Spleen (tissue), 7 donors: Measurements from ENCODE around the gene BMP15.
A peak's percentile ranks its signal among the peaks of the same experiment; 100 is the strongest.

Experiments
- POLR2AphosphoS5 ChIP-seq, 3 donors: sonication (generic); formaldehyde crosslinking; IDR thresholded peaks; one replicate each; pipeline ENCODE4 v1.5.1; 2017; ENCODE audit warnings: antibody characterized with exemption in 3 of 3
- TF ChIP-seq, protein P1 (sequence below), 11 experiments: fragments of 200-600 bp in 7 of 11; fragments of 450-650 bp in 4 of 11; sonication (generic) in 4 of 11; IDR thresholded peaks in 8 of 11; conservative IDR thresholded peaks in 3 of 11; 1 replicate in 7 of 11; 2 replicates in 4 of 11; pipeline versions ENCODE4 v1.4.0 to v1.8.0; 2016 to 2021; ENCODE audit warnings: antibody characterized with exemption in 11 of 11, inconsistent platforms in 4 of 11, mild to moderate bottlenecking in 1 of 11
- donor health status: DM: no; HTN: no; CAD: no; lungs with moderate emphysema.
- donor health status: DM: no; HTN: no; CAD: no.
- donor health status: DM: no; HTN: no; CAD: no.

DNA sequence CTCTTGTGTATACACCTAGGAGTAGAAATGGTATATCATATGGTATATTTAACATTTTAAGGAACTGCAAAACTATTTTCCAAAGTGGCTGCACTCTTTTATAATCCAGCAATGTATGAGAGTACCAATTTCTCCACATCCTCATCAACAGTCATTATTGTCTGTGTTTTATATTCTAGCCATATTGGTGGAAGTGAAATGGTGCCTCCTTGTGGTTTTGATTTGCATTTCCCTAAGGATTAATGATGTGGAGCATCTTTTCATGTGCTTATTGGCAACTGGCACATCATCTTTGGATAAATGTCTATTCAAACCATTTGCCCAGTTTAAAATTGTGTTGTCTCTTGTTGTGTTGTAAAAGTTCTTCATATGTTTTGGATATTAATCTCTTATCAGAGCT is 9.6 kb downstream of the BMP15 start:
- TF ChIP-seq, protein P1, sequence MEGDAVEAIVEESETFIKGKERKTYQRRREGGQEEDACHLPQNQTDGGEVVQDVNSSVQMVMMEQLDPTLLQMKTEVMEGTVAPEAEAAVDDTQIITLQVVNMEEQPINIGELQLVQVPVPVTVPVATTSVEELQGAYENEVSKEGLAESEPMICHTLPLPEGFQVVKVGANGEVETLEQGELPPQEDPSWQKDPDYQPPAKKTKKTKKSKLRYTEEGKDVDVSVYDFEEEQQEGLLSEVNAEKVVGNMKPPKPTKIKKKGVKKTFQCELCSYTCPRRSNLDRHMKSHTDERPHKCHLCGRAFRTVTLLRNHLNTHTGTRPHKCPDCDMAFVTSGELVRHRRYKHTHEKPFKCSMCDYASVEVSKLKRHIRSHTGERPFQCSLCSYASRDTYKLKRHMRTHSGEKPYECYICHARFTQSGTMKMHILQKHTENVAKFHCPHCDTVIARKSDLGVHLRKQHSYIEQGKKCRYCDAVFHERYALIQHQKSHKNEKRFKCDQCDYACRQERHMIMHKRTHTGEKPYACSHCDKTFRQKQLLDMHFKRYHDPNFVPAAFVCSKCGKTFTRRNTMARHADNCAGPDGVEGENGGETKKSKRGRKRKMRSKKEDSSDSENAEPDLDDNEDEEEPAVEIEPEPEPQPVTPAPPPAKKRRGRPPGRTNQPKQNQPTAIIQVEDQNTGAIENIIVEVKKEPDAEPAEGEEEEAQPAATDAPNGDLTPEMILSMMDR (IDR thresholded peaks at IDR 0.05 in 8 of 11, conservative IDR thresholded peaks at IDR 0.05 in 3 of 11): peak in 2 of 11 experiments; percentile 12 to 23
- no peak for TF ChIP-seq POLR2AphosphoS5 (IDR thresholded peaks at IDR 0.05)
